G401 (cell line): ENCODE data around the gene METTL25B. TPM values are rescaled to one million over a fixed set of nuclear protein-coding genes. Genes with fewer than 3 reads are reported as not detected.

Source experiments
- total RNA-seq: library from RNA; depleted of rRNA; stranded (reverse); fragments of >200 nt; shearing (Covaris generic); gene quantifications from 2 replicates; pipeline ENCODE4 v1.2.3, GENCODE V29; 2014; rRNA removed

The METTL25B gene
- total RNA-seq, 1 experiment from 2014 or later: 54.8 TPM

Other genes starting within 250 kb of the METTL25B start
- gene MEF2D, start 227.7 kb upstream of the METTL25B start, total RNA-seq: 5.5 and 7.3 TPM in 2 replicates
- gene IQGAP3, start 155.9 kb upstream of the METTL25B start, total RNA-seq: 13.4 and 16.9 TPM in 2 replicates
- not detected in 2 replicates for gene TTC24, start 148.7 kb upstream of the METTL25B start, total RNA-seq
- 103 and 112 TPM in 2 replicates for gene NAXE, start 136.7 kb upstream of the METTL25B start, total RNA-seq
- gene GPATCH4, start 127.0 kb upstream of the METTL25B start, total RNA-seq: 13.7 and 25.4 TPM in 2 replicates
- gene HAPLN2, start 109.1 kb upstream of the METTL25B start, total RNA-seq: 0.25 and 0.44 TPM in 2 replicates
- 23.9 and 30.9 TPM in 2 replicates for gene BCAN, start 86.4 kb upstream of the METTL25B start, total RNA-seq
- 170 and 183 TPM in 2 replicates for gene NES, start 51.1 kb upstream of the METTL25B start, total RNA-seq
- gene CRABP2, start 22.9 kb upstream of the METTL25B start, total RNA-seq: 1,143 and 1,168 TPM in 2 replicates
- gene ISG20L2, start 297 bp downstream of the METTL25B start, total RNA-seq: 29.8 and 31.9 TPM in 2 replicates
- 34.2 and 88.7 TPM in 2 replicates for gene MRPL24, start 12.6 kb downstream of the METTL25B start, total RNA-seq
- gene HDGF, start 23.2 kb downstream of the METTL25B start, total RNA-seq: 481 and 510 TPM in 2 replicates
- 45.4 and 51.1 TPM in 2 replicates for gene PRCC, start 39.1 kb downstream of the METTL25B start, total RNA-seq
- 1.8 and 2.4 TPM in 2 replicates for gene SH2D2A, start 88.4 kb downstream of the METTL25B start, total RNA-seq
- gene INSRR, start 130.6 kb downstream of the METTL25B start, total RNA-seq: not detected in 2 replicates
- 0.81 and 1.2 TPM in 2 replicates for gene NTRK1, start 132.4 kb downstream of the METTL25B start, total RNA-seq
- 6.6 and 7.1 TPM in 2 replicates for gene PEAR1, start 165.2 kb downstream of the METTL25B start, total RNA-seq
- gene LRRC71, start 192.2 kb downstream of the METTL25B start, total RNA-seq: not detected in 2 replicates